HG02610 (cell line): ENCODE measurements around the gene AP1B1.

Experiments used
- ATAC-seq: cut with Tn5 transposase; IDR thresholded peaks from one replicate; pipeline ENCODE4 v1.9.1; 2021; ENCODE audit warnings: mild to moderate bottlenecking, moderate library complexity; ENCODE audit not compliant: unreplicated experiment

The AP1B1 gene

DNA sequence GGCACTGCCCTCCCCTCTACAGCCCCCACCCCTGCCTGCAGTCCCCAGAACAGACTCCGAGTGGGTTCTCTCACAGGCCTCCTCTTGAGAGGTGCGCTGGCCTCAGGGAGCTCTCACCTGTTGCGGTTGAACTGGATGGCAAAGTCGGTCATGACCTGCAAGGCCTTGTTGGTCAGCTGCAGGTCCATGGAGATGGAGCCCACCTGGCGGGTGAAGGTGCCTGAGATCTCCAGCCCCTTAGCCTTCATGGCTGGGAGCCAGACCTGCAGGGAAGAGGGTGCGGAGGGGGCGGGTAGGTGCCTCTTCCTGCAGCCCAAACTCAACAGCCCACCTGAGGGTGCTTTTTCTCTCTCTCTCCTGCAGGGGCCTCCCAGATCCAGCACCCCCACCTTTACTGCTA is 54.2 kb downstream of the AP1B1 start:
- no peak for ATAC-seq

DNA sequence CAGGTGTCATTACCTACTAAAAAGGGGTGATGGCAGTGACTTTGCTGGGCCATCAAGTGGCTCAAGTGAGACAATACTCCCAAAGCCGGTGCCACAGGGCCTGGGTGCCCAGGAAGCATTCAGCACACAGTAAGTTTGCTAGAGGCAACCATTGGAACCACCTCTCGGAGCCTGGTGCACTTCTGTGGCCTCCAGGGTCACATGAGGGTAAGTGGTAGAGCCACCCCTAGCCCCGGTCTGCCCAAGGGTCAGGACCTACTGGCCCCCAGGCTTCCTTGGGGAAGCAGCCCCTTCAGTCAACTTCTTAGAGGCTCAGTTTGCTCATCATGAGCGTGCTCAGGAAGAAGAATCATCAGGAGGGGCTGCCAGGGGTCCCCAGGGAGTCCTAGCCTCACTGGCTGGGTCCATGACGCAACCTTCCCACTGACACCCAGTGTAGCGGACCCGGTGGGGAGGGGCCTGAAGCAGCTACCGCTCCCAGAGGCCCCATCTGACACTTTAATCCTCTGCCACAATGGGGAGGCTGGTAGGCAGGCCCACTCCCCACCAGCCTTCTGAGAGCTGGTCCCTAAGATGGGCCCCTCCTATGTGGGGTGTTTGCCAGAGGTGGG is 55.4 kb downstream of the AP1B1 start:
- ATAC-seq: no peak

DNA sequence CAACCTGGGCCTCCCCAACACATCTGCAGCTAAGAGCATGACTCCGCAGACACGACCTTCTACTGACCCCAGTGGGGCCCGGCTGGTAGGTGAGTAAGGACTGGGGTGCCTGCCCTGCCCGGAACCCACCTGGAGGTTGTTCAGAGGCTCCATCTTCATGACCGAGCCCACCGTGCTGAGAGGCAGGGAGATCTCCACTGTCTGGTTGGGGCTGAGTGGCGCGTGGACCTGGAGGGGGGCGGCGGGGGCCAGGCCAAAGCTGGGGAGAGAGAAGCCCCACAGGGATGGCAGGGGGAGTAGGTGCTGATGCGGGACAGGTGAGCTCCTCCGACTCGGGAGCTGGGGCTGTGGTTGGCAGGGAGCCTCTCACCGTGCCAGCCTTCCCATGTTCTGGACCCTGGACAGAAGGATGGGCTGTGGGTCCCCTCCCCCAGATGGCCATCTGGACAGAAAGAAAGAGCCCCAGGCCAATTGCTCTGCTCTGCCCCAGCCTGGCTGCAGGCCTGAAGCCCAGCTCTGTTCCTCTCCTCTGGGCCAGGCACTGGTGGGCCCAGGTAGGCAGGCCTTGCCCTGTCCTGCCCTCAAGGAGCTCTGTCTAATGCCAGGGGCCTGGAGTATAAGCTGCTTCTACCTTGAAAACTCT is 56.6 kb downstream of the AP1B1 start:
- no peak for ATAC-seq

DNA sequence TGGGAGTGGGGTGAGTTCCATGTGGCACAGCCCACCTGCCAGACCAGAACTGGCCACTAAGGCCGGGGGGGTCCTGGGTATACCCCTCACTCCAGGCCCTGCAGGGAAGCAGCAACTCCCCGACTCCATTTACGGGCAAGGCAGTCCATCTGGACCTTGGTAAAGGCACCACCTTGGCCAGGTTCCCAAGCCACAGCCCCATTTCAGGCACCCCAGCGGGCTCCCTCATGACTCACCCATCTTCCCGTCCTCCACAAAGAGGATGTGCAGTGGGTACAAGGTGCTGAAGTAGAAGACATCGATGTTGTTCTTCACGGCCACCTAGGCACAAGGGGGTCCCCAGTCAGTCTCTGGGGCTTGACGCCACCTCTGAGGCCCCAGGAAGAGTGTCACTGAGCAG is 57.2 kb downstream of the AP1B1 start:
- ATAC-seq: no peak

DNA sequence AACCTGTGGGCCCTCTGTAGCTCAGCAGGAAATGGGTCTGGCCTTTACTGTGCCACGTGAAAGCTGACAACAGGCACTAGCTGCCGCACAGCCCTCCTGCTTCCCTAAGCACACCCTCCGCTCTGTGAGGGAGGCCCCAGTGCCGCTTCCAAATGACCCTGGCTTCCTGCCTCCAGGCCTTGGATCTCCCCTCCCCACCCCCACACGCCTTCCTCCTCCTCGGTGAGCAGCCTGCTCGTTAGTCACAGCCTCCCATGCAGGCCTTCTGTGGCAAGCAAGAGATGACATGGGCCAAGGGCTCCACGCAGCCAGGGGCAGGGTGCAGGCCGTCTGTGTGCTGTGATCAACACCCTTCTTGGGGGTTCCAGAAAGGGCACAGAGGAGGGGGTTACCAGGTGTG is 57.6 kb downstream of the AP1B1 start:
- ATAC-seq: no peak

DNA sequence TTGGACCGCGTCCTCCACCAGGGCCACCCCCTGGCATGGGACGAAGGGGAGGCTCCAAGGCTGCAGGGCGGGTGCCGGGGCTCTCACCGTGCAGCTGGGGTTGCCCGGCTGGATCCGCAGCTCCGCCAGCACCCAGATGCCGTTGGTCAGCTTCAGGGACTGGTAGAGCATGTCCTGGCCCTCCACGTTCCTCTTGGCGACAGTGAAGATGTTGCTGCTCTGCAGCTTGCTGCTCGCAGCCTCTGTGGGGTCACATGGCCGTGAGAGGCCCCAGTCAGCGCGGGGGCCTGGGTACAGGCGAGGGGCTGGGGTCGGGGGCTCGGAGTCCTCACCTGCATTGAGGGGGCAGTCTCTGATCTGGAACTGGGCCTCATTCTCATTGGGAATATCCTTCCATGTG is 58.1 kb downstream of the AP1B1 start:
- no peak for ATAC-seq

DNA sequence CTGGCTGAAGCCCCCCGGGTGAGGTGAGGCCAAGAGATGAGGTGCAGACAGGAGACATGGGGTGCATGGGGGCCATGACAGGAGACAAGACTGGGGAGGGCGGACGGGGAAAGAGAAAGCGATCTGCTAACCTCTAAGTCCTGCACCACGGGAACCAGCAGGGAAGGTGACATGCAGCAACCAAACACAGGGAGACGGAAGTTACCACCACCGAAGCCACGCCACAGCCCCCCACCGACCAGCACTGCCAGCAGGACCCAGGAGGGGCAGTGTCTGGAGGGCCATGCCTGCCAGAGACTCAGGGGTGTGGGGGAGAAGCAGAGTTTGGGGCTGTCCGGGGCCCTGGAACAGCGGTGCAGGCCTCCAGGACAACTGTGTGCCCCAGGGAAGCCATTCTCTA is 58.8 kb downstream of the AP1B1 start:
- ATAC-seq: no peak

DNA sequence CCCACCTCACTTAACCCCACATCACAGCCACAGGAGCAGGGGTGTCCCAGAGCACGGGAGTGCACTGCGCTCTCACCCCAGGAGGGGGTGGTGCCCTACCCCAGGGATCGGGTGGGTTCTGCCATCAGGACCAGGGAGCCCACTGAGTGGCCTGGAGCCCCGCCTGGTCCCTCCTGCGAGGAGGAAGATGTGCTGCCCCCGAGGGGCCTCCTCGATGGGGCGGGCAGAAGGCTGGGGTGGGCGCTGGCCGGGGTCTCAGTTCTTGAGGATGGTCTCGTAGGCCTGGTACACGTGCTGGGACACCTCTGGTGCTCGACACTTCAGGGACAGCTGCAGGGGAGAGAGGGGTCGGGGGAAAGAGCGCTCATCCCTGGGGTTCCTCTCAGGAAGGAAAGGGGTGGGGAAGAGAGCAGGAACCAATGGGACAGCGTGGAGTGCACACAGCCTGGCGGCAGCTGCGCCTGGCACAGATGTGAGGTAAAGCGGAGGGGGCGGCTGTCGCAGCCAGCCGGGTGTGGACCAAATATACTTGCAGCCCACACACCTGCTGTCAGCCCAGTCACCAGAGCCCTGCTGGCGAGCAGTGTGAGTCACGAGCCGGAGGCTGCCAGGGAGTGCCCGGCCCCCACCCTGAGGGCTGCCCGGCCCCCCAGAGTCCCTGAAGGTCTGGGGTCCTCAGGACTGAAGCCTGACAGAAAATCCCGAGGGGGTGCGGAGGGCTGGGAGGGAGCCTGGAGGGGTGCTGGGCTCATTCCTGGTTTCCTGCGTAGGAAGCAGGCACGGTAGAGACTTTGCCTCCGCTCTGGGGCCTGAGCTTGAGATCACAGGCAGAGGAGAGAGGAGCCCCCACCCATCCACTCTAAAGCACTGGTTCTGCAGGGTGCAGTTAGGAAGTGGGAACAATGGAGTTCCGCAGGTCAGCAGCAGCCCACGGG is 59.5 kb downstream of the AP1B1 start:
- ATAC-seq: no peak

DNA sequence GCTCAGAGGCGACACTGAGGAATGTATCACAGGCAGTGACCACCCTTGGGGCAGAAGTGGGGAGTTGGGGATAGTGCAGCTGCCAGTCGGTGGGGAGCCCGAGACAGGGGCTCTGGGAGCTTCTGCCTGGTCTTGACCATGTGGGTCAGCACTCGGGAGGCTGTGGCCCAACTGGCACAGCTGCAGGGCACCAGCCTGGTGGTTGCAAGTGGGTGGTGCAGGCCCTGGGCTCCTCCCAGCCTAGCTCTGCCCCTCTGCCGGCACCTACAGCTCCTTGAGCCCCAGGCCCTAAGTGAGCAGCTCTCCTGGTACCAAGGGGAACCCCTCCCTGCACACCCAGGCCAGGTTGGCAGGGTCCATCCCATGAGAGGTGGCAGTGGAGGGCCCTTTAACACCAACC is 60.3 kb downstream of the AP1B1 start:
- no peak for ATAC-seq

DNA sequence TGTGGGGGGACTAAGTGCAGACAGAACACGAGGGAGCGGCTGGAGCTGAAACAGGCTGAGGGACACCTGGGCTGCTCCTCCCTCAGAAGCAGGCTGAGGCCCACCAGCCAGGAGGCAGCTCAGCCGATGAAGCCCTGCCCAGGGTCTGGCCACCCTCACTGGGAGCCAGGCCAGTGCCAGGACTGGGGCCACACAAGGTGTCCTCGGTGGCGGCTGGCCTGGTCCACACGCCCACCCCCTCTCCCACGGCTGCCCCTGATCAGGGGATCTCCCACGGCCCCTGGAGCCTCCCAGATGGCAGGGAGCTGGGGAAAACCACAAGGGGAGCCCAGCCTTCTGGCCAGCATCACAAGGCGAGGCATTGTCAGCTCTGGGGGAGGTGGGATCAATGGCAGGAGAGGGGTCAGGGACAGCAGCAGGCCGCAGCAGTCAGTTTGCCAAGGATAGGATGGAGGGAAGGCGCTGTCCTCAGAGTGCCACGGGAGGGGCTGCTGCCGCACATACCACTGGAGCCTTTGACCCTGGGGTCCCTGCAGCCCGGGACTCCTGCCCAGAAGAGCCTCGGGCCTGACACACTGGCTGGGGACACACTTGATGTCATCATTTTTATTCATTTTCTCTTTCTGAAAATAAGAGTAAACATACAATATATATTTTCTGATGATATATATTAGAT is 61.1 kb downstream of the AP1B1 start:
- no peak for ATAC-seq

DNA sequence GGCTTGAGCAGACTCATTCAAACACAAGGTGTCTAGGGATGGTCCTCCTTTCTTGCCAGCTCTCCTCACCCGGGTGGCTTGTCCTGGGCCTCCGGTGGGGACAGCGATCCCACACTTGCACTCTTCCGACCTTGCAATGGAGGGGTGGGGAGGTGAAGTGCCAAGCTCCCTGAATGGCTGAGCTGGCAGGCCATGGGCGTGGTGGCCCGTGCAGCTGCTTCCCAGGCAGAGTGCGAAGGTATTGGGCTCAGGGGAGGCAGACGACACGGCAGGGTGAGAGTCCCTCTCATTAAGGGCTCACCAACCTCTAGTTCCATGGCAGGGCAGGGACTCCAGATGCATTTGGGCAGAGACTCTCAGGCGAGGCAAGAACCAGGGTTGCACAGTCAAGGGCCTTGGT is 61.9 kb downstream of the AP1B1 start:
- ATAC-seq: no peak

DNA sequence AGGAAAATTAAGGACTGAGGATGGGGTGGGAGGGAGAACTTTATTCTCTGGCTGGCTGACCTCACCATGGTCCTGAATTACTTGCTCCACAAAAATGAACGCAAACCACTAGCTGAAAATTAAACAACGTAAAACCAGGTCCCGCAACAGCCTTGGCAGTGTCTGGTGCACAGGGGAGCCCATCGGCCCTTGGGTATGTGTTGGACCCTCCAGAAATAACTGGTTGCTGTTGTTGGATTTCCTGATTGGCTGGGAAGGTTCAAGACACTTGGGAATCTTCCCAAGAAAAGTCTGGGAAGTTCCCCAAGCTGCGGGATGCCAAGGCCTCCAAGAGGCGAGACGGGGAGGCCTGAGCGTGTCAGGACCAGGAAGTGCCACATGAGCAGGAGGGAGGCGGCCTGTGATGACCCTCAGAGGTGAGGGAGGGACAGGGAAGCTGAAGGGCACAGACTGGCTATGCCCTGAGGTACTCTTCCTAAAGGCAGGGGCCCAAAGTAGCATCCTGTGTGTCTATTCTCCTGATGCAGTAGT is 62.5 kb downstream of the AP1B1 start:
- no peak for ATAC-seq

DNA sequence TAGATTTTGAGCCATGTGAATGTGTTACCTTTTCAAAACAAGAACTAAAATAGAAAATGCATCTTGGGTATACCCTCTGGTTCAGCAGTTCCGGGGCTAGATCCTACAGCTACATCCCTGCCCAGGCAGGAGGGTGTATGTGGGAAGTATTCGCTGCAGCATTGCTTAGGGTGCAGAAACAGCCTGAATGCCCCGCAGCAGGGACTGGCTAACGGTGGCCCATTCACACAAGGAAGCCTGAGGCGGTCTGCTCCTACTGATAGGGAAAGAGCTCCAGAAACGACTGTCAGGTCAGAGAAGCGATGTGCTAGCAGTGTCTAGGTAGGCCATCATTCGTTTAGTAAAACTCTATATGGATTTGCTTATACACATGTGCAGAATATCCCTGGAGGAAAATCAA is 63.0 kb downstream of the AP1B1 start:
- ATAC-seq: no peak

DNA sequence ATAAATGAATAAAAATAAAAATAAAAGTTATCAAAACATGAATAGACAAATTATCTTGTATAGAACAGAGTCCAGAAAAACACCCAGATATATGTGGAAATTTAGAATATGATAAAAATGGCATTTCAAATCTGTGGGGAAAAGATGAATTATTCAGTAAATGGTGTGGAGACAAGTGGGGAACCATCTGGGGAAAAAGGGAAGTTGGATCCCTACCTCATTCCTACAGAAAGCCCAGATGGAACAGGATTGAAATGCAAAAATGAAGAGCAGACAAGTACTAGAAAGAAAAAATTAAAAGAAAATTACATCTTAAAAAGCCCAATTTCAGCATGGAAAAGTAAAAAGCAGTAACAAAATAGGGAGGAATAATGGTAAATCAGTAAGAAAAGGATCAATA is 64.7 kb downstream of the AP1B1 start:
- ATAC-seq: no peak

DNA sequence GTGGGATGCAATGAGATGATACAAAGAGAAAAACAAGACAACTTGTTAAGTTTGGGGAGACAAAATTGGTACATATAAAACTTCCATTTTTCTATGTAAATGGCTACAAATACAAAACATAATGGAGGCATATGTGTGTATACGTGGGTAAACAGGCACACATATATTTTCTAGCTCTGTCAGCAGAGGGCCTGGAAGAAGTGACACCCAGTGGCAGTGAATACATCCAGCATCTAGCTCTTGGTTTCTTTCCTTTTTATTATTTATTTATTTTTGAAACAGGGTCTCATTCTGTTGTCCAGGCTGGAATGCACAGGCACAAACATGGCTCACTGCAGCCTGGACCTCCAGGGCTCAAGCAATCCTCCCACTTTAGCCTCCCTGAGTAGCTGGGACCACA is 67.8 kb downstream of the AP1B1 start:
- no peak for ATAC-seq

DNA sequence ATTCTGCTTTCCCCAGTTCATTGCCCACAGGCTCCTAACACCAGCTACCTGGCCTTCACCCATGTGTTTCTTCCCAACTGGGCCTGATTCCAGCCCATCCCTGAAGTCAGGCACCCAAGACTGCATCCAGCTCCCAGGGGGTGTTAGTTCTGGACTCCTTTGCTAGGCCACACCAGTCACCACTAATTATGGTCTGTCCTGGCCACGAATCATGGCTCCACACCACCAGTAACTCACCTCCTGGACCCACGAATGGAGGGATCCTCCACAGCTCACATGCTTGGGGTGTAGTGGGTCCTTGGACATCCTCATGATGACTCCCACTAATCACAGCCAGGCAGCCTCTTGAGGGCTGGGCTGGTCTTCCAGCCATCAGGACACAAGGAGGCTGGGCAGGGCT is 69.3 kb downstream of the AP1B1 start:
- no peak for ATAC-seq

DNA sequence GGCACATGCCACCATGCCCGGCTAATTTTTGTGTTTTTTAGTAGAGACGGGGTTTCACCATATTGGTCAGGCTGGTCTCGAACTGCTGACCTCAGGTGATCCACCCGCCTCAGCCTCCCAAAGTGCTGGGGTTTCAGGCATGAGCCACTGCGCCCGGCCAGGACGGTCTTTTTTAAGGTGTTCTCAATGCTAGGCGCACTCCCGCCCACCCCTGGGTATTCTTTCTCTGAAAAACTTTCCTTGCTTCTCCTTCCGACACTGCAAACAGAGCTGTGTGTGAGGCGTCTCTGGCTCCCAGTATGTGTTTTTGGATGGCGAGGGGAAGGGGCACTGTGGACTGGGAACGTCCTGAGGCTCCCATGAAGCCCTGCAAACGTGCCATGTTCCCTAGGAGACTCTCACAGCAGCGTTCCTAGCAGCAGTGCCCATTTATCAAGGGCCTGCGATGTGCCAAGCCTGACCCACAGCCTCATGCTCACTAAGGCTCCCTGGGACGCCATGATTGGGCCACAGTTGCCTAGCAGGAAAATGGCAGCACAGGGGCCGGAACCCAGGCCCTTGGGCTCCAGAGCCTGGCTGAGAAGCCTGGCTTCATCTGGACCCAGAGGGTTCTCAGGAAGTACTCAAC is 70.4 kb downstream of the AP1B1 start:
- ATAC-seq: no peak

DNA sequence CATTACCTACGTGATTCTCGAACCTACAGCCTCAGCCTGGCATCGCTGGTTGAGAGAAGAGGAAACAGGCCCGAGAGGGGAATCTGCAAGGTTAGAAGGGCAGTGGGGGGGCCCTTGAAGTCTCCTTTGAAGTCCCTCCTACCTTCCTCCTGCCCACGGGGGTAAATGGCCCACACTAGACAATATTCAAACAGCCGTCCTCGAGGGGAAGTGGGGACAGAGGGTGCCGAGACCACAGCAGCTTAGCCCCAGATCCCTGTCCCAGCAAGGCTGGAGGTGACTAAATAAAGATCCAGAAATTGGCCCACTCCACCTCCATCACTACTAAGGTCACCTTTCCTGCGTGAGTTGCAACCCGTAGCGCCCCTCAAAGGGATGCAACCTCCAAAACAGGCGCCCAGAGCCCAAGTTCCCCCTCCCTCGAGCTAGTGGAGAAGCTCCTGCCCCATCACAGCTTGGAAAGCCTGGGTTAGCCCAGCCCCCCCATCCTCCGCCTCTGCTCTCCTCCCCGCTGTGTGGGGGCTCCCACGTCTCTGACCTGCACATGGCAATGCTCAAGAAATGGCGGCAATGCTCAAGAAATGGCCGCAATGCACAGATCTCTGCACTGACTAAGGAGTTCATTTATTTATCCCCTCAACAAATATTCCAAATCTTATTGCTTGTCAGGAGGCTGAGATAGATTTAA is 72.1 kb downstream of the AP1B1 start:
- no peak for ATAC-seq

DNA sequence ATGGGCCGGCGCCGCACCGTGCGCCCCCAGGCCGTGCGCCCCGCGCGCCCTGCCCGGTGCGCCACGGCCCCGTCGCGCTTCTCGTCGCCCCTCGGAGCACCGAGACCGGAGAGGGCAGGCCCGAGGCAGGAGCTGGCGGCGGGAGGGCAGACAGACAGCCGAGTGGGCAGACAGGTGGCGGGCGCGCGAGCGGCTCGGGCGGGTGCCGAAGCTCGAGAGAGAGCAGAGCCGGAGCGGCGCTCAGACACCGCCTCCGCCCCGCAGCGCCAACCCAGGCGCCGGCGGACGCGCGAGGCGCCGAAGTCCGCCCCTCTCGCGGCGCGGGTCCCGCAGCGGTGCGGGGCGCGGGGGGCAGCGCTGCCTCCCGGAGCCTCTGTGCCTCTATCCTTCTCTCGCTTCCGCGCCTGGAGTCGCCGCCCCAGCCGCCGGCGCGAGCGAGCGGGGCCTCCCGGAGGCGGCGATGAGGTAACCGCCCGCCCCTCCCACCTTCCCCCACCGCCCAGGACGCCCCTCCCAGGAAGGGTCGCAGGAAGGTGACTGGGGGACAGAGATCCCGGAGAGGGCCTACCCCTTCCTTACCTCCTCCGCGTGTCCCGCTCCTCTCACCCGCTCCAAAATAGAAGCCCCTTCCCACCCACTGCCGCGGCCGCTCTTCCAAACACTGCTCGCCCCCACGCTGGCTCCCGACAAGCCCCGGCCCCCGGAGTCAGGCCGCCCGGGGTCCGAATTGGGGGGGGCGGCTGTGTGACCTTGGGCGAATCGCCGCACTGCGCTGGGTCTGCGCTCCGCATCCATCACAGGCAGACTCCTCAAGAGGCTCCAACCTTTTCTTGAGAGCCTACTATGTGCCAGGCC is 72.9 kb downstream of the AP1B1 start, which contains the start of gene RASL10A:
TSS of gene RASL10A (minus strand) at position 412 of the 855 bp plus-strand sequence. CDS start 451 bp downstream, outside the sequence.
- no peak for ATAC-seq
